Small intestine (tissue), 7 donors: ENCODE measurements around the gene KNSTRN. TPM values are rescaled to one million over a fixed set of nuclear protein-coding genes. Genes with fewer than 3 reads are reported as not detected.
A peak's percentile ranks its signal among the peaks of the same experiment; 100 is the strongest.

Source experiments
- DNase-seq, 2 donors: peaks; one replicate each; pipeline versions ENCODE4 v3.0.0 to v3.0.0-alpha.2; 2013
- FAIRE-seq: peaks from 2 replicates; lab custom pipeline; 2012; peaks lifted over from hg19 to GRCh38; lab: Jason Lieb, UNC
- H3K27ac ChIP-seq, 3 donors: one replicate each; pipeline ENCODE4 v1.5.1; 2013; ENCODE audit warnings: low read length in 2 of 3, mild to moderate bottlenecking in 2 of 3, control low read depth in 1 of 3, inconsistent platforms in 1 of 3, low read depth in 1 of 3, moderate library complexity in 1 of 3
- H3K27me3 ChIP-seq, 3 donors: one replicate each; pipeline ENCODE4 v1.6.1; 2013; ENCODE audit warnings: low read length in 3 of 3, inconsistent platforms in 1 of 3; ENCODE audit not compliant: control insufficient read depth in 3 of 3, insufficient read depth in 3 of 3
- H3K36me3 ChIP-seq, 3 donors: one replicate each; pipeline ENCODE4 v1.6.1; 2013; ENCODE audit warnings: low read length in 3 of 3, inconsistent platforms in 1 of 3, low read depth in 1 of 3, mild to moderate bottlenecking in 1 of 3, moderate library complexity in 1 of 3; ENCODE audit not compliant: control insufficient read depth in 3 of 3, insufficient read depth in 2 of 3
- H3K4me1 ChIP-seq, 3 donors: one replicate each; pipeline ENCODE4 v1.6.1; 2013; ENCODE audit warnings: low read length in 2 of 3, inconsistent platforms in 1 of 3, low read depth in 1 of 3, mild to moderate bottlenecking in 1 of 3, moderate library complexity in 1 of 3; ENCODE audit not compliant: control insufficient read depth in 3 of 3, insufficient read depth in 2 of 3
- H3K4me3 ChIP-seq, 3 donors: one replicate each; pipeline ENCODE4 v1.5.1; 2013; ENCODE audit warnings: low read length in 3 of 3, control low read depth in 1 of 3, inconsistent platforms in 1 of 3, low read depth in 1 of 3, mild to moderate bottlenecking in 1 of 3, moderate library complexity in 1 of 3
- H3K9me3 ChIP-seq, 2 donors: one replicate each; pipeline ENCODE4 v1.6.1; 2013; ENCODE audit warnings: low read depth in 1 of 2, low read length in 1 of 2; ENCODE audit not compliant: control insufficient read depth in 2 of 2, insufficient read depth in 1 of 2
- WGBS, 3 donors: extraction: QIAGEN DNeasy Blood & Tissue Kit; methylation state at CpG; one replicate each; pipeline ENCODE4 v1.1.7; 2013; 5-methylcytosine and 5-hydroxymethylcytosine counted together
- polyA plus RNA-seq, 4 donors: library from polyadenylated mRNA; stranded (reverse) in 3 of 4; unstranded in 1 of 4; fragments of 200-250 nt in 3 of 4; fragments of 120-200 nt in 1 of 4; gene quantifications; one replicate each; pipeline versions ENCODE4 v1.2.1 to v1.2.3, GENCODE V29; 2013
- donor health status: healthy with polysubstance abuse.
- donor health status: control.
- donor health status: control.
- donor health status: Bipolar disorder and iron deficiency.
- donor health status: healthy.

Gene KNSTRN
- polyA plus RNA-seq, 4 donors: 4.1 to 24.3 (median 12.9) TPM

DNA sequence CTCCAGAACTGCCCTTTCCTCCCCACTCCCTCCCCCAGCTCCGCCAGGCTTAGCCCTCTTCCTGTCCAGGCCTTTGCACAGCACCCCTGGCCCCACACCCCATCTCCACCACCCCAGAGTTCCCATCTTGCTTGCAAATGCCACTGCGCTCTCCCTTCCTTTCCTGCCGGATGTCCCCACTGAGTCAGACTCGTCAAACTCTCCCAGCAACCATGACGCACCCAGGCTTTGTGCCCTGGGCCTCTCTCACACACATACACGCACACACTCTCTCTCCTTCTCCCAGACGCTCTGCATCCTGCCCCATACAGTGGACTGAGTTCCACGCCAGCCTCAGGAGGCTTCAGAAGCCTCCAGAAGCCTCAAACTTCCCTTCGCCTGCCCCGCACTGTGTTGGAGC, 39.0 kb upstream of the KNSTRN start:
- no peaks in the 10 kb centered on the region for H3K27me3 ChIP-seq
- DNase-seq: no peak
- WGBS, 3 donors: 81 to 89% (median 86%) methylated on average over 10 of the region's 10 CpGs
- peaks cover 6 to 91% (median 17%) of the 10 kb centered on the region in 3 donors for H3K4me1 ChIP-seq
- no peak for FAIRE-seq
- H3K9me3 ChIP-seq: no peaks in the 10 kb centered on the region
- H3K27ac ChIP-seq: peak overlapping the region in 2 of 3 donors; percentile 40 to 53
- H3K36me3 ChIP-seq: no peaks in the 10 kb centered on the region
- no peak overlapping the region for H3K4me3 ChIP-seq

DNA sequence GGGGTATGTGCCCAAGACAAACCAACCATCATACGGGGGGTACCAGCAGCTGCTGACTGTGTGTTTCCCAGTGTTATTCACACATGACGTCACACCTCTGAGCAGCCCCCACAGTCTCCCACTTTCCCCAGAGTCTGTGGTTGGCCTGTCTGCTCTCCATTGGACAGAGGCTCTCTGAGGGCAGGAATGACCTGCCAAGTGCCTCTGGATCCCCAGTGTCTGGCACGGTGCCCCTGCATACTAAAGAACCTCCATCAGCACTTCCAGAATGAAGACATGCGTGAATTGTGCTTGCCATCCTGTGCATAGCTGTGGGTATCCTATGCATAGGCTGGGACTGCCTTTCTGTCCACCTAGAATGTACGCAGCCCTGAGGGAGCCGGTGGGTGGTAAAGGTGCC, 38.3 kb upstream of the KNSTRN start:
- DNase-seq (no peak), FAIRE-seq (no peak)
- WGBS, 3 donors: 39 to 47% (median 44%) methylated on average over 6 of the region's 6 CpGs
- H3K27ac ChIP-seq: no peak overlapping the region
- no peaks in the 10 kb centered on the region for H3K9me3 ChIP-seq
- H3K27me3 ChIP-seq: no peaks in the 10 kb centered on the region
- H3K4me3 ChIP-seq: no peak overlapping the region
- H3K36me3 ChIP-seq: no peaks in the 10 kb centered on the region
- peaks cover 10 to 92% (median 18%) of the 10 kb centered on the region in 3 donors for H3K4me1 ChIP-seq

DNA sequence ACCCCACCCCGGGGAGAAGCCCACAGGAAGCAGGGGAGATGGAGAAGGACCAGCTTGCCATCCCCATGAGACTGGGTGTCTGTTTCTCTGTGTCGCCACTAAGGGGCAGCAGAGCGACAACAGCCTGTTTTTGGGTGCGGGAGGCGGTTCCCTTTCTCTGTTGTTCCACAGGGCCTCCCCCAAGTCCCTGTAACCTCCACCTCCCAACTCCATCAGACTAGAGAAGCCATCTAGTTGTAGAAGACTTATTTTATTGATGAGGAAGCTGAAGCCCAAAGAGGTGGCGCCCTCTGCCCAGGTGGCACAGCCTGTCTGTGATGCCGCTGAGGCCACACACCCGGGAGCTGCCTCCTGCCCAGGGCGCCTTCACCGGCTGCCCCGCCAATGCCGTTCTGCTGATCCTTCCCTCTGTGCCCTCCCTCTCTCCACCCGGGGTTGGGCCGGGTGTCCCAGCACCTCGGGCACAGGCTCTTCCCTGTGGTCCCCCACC, 37.8 kb upstream of the KNSTRN start:
- Histone ChIP-seq H3K27me3 (no peaks in the 10 kb centered on the region), H3K27ac (peak overlapping the region; percentile 90 to 97 (median 93)), H3K4me1 (peaks cover 10 to 92% (median 17%) of the 10 kb centered on the region in 3 donors), H3K36me3 (no peaks in the 10 kb centered on the region), H3K4me3 (peak overlapping the region in 1 of 3 donors; percentile 33), H3K9me3 (no peaks in the 10 kb centered on the region)
- FAIRE-seq (no peak), DNase-seq (peak; percentile 71 to 85)
- WGBS, 3 donors: 5 to 25% (median 18%) methylated on average over 12 to 15 of the region's 15 CpGs

DNA sequence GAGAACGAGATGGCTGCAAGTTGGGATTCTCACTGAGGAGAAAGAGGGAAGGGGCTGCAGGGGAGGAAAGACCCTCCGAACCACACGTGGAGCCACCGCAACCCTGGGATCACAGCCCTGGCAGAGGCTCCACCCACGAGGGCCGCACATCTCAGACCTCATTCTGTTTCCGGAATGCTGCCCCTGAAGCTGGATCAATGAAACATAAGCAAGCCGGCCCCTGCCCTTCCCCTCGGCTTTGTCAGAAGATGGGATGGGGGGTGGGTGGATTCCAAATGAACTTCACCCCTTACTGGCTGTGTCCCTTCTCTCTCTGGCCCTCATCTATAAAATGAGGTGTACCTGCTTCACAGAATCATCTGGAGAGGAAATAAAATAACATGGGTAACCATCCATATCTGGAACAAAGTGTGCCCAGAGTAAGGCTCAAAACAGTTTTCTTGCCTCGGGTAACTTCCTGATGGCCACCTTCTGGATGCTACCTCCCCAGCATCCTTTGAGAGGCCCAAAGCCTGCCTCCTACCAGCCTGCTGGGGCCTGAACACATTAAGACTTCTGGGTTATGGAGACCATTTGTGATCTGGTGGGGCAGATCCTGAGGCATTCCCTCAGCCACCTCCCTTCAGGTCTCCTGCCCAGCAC, 37.2 kb upstream of the KNSTRN start:
- WGBS, 3 donors: 40 to 62% (median 41%) methylated on average over 9 to 10 of the region's 10 CpGs
- H3K27me3 ChIP-seq: no peaks in the 10 kb centered on the region
- H3K9me3 ChIP-seq: no peaks in the 10 kb centered on the region
- H3K36me3 ChIP-seq: no peaks in the 10 kb centered on the region
- peak overlapping the region in 1 of 3 donors; percentile 33 for H3K4me3 ChIP-seq
- H3K27ac ChIP-seq: peak overlapping the region; percentile 90 to 97 (median 93)
- peak in 1 of 2 donors; percentile 33 for DNase-seq
- FAIRE-seq: no peak
- peaks cover 10 to 92% (median 13%) of the 10 kb centered on the region in 3 donors for H3K4me1 ChIP-seq

DNA sequence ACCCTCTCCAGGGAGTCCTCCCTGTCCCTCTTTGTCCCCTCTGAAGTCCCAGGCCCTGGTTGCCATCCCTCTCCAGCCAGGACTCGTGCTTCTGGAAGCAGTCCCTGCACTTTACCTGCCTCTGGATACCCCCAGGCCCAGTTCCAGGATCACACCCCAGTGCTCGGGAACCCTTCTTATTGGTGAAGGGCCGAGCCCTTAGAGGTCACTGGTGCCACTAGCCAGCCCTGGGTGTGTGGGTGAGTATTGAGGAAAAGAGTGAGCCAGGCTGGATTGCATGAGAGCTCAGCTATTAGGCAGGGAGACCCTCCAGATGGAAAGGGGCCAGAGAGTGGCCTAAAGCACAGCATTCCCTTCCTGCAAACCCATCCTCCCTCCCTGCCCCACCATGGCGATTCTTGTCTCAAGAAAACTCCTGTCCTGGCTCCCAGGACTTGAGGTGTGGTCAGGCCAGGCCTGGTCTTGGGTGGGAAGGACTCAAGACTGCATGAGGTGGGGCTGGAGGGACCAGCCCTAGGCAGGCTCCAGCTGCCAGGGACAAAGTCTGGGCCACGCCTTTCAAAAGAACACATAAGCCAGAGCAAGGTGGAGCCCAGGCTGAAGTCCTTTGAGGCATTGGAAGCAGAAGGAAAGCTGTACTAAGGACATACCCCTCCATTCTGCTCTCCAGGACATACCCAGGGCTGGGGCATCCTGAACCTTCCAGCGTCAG, 36.5 kb upstream of the KNSTRN start:
- no peak for FAIRE-seq
- no peaks in the 10 kb centered on the region for H3K27me3 ChIP-seq
- WGBS, 3 donors: 22 to 61% (median 40%) methylated on average over 6 of the region's 6 CpGs
- no peak overlapping the region for H3K4me3 ChIP-seq
- DNase-seq: peak; percentile 96 to 99
- peaks cover 10 to 89% (median 12%) of the 10 kb centered on the region in 3 donors for H3K4me1 ChIP-seq
- peak overlapping the region; percentile 90 to 99 (median 97) for H3K27ac ChIP-seq
- H3K36me3 ChIP-seq: no peaks in the 10 kb centered on the region
- no peaks in the 10 kb centered on the region for H3K9me3 ChIP-seq

DNA sequence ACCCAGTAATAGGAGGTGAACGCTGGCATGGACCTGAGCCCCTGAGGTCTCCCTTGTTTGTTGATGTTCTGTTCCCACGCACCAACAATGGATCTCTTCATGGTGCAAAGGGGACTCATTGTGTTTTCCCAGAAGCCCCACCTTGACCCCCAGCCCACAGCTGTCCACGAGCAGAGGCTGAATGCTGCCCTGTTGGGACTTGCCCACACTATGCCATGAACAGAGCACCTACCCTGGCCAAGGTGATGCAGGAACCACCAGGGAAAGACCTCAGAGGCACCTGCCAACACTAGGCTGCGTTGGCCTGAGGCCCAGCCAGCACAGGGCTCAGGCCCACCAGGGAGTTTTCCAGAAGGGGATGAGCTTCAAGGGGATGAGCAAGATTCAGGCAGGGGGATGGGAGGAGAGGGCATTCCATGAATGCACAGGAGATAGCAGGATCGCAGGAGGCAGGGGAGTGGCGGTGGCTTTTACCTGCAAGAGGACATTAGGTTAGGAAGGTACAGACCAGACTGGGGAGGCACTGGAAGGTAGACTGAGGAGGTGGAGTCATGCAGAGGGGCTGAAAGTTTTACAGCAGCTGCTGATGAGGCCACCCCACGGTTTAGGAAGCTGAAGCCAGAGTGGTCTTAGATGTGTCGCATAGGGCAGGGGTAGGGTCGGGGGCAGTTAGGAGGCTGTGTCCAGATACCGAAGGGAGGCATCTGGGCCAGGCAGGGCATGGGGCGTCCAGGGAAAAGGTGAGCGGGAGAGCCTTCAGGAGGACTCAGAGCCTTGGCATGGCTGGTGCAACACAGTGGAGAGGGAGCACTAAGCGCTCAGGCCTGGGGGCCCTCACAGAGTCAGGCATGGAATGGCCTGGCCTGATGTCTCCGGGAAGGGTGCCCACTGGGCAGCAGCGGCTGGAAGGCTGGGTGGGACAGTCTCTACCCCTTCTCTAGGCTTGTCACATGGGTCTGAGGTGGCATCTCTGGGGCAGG, 35.7 kb upstream of the KNSTRN start:
- peak overlapping the region; percentile 90 to 99 (median 97) for H3K27ac ChIP-seq
- H3K4me1 ChIP-seq: peaks cover 10 to 83% (median 10%) of the 10 kb centered on the region in 3 donors
- no peaks in the 10 kb centered on the region for H3K36me3 ChIP-seq
- H3K9me3 ChIP-seq: no peaks in the 10 kb centered on the region
- 50 to 75% (median 69%) methylated on average over 15 of the region's 15 CpGs for WGBS, 3 donors
- peak overlapping the region in 1 of 3 donors; percentile 5 for H3K4me3 ChIP-seq
- no peaks in the 10 kb centered on the region for H3K27me3 ChIP-seq
- peak; percentile 47 to 58 for DNase-seq
- FAIRE-seq: no peak

DNA sequence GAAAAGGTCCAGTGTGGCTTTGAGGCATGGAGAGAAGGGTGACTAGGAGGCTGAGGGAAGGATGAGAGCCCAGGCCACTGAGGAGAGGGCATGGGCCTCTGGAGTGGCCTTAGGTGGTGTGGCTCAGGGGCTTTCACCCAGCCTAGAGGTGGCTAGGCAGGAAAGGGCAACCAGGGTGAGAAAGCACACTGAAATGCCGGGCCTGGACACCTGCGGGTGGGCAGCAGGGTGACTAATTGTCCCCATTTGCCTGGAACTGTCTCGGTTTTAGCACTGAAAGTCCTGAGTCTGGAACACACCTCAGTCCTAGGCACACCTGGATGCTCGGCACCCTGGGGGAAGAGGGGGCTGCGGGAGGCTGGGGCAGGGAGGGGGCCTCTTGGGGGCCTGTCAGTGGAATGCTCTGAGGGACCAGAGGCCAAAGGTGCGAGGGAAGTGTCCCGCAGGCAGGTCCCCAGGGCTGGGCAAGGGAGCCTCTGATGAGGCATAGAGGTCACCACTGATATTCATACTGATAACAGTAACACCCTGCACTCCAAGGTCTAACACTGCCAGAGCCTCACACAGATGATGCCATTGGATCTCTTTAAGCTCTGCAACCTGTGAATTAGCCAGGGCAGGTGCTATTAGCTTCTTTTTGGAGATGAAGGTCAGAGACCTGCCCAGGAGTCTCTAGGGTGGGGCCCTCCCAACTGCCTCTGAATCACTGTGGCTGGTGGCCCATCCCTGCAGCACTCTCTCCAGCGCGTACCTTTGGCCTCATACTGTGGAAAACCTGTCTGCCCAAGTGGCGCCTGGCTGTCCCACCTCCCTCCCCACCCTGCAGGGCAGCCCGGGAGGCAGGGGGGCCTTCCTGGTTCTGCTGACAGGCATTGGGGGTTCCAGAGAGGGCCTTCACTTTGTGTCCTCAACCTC, 34.7 kb upstream of the KNSTRN start:
- 15 to 63% (median 35%) methylated on average over 10 to 11 of the region's 11 CpGs for WGBS, 3 donors
- H3K4me3 ChIP-seq: no peak overlapping the region
- peaks cover 0 to 7% (median 0%) of the 10 kb centered on the region in 3 donors for H3K36me3 ChIP-seq
- H3K9me3 ChIP-seq: no peaks in the 10 kb centered on the region
- H3K27me3 ChIP-seq: no peaks in the 10 kb centered on the region
- peaks cover 10 to 78% (median 10%) of the 10 kb centered on the region in 3 donors for H3K4me1 ChIP-seq
- peak overlapping the region; percentile 90 to 99 (median 97) for H3K27ac ChIP-seq
- FAIRE-seq: no peak
- peak; percentile 92 to 98 for DNase-seq
